Uterus (tissue), 4 donors: ENCODE results near the gene RAB9A. TPM values are rescaled to one million over a fixed set of nuclear protein-coding genes. Genes with fewer than 3 reads are reported as not detected.
"Not testable (repeated sequence)": the region's sequence is repeated elsewhere in the genome, so short reads cannot be mapped to it uniquely, and the experiment has no call there.

Experiments
- DNase-seq, 2 donors: peaks; one replicate each; pipeline ENCODE4 v3.0.0-alpha.2; 2019 to 2020
- H3K27ac ChIP-seq, 2 donors: fragments of 200-600 bp; sonication (generic); 1 replicate in 1 of 2; 2 replicates in 1 of 2; pipeline ENCODE4 v1.5.1; 2016 to 2018
- H3K27me3 ChIP-seq, 2 donors: fragments of 200-600 bp; sonication (generic); one replicate each; pipeline ENCODE4 v1.5.1; 2018 to 2019; ENCODE audit warnings: control low read depth in 1 of 2
- H3K36me3 ChIP-seq, 2 donors: fragments of 200-600 bp; sonication (generic); one replicate each; pipeline ENCODE4 v1.5.1; 2019; ENCODE audit warnings: control low read depth in 1 of 2
- H3K4me1 ChIP-seq, 2 donors: fragments of 200-600 bp; sonication (generic); one replicate each; pipeline ENCODE4 v1.5.1; 2018 to 2019; ENCODE audit warnings: control low read depth in 1 of 2
- H3K4me3 ChIP-seq, 2 donors: fragments of 200-600 bp; sonication (generic); 1 replicate in 1 of 2; 2 replicates in 1 of 2; pipeline ENCODE4 v1.5.1; 2018 to 2019; ENCODE audit warnings: mild to moderate bottlenecking in 1 of 2
- H3K9me3 ChIP-seq, 2 donors: fragments of 200-600 bp; sonication (generic); one replicate each; pipeline ENCODE4 v1.5.1; 2019; ENCODE audit warnings: control low read depth in 1 of 2
- CTCF ChIP-seq, 4 experiments: fragments of 200-600 bp in 2 of 4; fragments of 450-650 bp in 2 of 4; sonication (generic) in 2 of 4; IDR thresholded peaks; one replicate each; pipeline ENCODE4 v1.5.1; 2016 to 2019; ENCODE audit warnings: antibody characterized with exemption in 4 of 4, mild to moderate bottlenecking in 2 of 4, moderate library complexity in 1 of 4
- POLR2A ChIP-seq, 2 donors: fragments of 450-650 bp; IDR thresholded peaks; one replicate each; pipeline ENCODE4 v1.6.1; 2016; ENCODE audit warnings: antibody characterized with exemption in 2 of 2, mild to moderate bottlenecking in 1 of 2, moderate library complexity in 1 of 2
- intact Hi-C: fragments of 100-400 bp; cut with DNase I; formaldehyde crosslinking; loops from one replicate; pipeline ENCODE4 v1.15.1; 2023; ENCODE audit warnings: low total_unique reads
- total RNA-seq, 4 donors: library from RNA; depleted of rRNA in 3 of 4; stranded (reverse); fragments of >200 nt in 3 of 4; gene quantifications; one replicate each; pipeline versions ENCODE4 v1.1.0 to v1.2.4, GENCODE V29; 2014 to 2023
- donor health status: DM: yes; HTN: yes; CAD: no.

Gene RAB9A
- total RNA-seq, 4 donors from 2014 or later, result 27.2 to 40.2 (median 28.2) TPM

GRCh38 chrX:13662355-13662791, 26.6 kb upstream of the RAB9A start:
- intact Hi-C loops, result no loop called here

GRCh38 chrX:13664020-13664419, 24.9 kb upstream of the RAB9A start:
- H3K4me3 ChIP-seq, result no peak overlapping the region
- intact Hi-C loops, result no loop called here
- H3K27ac ChIP-seq, result peak overlapping the region; percentile 77 to 83
- no peaks in the 10 kb centered on the region for H3K27me3 ChIP-seq
- no peak for TF ChIP-seq CTCF (IDR thresholded peaks at IDR 0.05)
- TF ChIP-seq POLR2A (IDR thresholded peaks at IDR 0.05), result no peak
- H3K9me3 ChIP-seq, result no peaks in the 10 kb centered on the region
- no peaks in the 10 kb centered on the region for H3K36me3 ChIP-seq
- DNase-seq, result no peak
- no peaks in the 10 kb centered on the region for H3K4me1 ChIP-seq

More at GRCh38 chrX:13662355-13662791, 26.6 kb upstream of the RAB9A start:
- Histone ChIP-seq H3K27ac (peak overlapping the region; percentile 77 to 83), H3K36me3 (no peaks in the 10 kb centered on the region), H3K4me3 (peak overlapping the region; percentile 8 to 28), H3K27me3 (no peaks in the 10 kb centered on the region), H3K4me1 (no peaks in the 10 kb centered on the region), H3K9me3 (no peaks in the 10 kb centered on the region)
- no peak for TF ChIP-seq POLR2A (IDR thresholded peaks at IDR 0.05)
- no peak for TF ChIP-seq CTCF (IDR thresholded peaks at IDR 0.05)
- peak in 1 of 2 donors; percentile 74 for DNase-seq

DNA sequence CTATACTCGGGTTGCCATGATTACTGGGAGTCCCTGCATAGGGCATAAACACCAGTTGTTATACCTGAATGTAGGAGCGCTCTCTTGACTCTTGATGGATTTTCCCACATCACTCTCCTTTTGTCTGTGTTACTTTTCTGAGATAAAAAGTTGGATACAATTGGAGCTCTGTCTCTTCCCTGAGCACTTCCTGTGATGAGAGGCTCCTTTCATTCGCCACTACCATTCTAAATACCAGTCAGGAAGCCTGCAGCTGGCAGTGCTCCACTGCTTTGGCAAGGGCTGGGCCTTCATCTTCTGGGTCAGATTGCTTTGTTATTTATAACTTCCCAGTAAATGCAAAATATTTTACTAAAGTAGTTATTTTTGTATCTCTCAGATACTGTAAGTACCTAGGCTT, 22.1 kb upstream of the RAB9A start:
- Histone ChIP-seq H3K27ac (peak overlapping the region; percentile 7 to 64), H3K9me3 (no peaks in the 10 kb centered on the region), H3K27me3 (no peaks in the 10 kb centered on the region), H3K4me1 (no peaks in the 10 kb centered on the region), H3K36me3 (no peaks in the 10 kb centered on the region), H3K4me3 (no peak overlapping the region)
- intact Hi-C loops, result no loop called here
- no peak for DNase-seq
- TF ChIP-seq POLR2A (IDR thresholded peaks at IDR 0.05) (no peak), CTCF (IDR thresholded peaks at IDR 0.05) (no peak)

DNA sequence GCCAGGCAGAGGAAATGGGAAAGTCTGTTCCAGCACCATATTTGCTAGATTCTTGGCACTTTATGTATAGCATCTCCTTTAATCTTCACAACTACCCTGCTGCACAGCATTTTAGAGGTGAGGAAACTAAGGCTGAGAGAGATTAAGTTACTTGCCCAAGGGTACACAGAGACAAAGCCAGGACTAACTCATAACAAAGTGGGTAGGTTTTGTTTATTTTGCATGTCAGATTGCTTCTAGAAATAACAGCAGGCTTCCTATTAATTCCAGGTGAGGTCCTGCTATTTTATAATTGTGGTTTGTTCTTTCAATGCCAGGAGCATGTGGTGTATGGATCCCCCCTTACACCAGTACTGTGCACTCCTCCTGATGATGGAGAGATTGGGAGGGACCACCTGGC, 21.0 kb upstream of the RAB9A start:
- H3K27ac ChIP-seq, result peak overlapping the region; percentile 63 to 64
- H3K9me3 ChIP-seq, result no peaks in the 10 kb centered on the region
- DNase-seq, result no peak
- intact Hi-C loops, result no loop called here
- H3K4me3 ChIP-seq, result no peak overlapping the region
- H3K27me3 ChIP-seq, result no peaks in the 10 kb centered on the region
- no peaks in the 10 kb centered on the region for H3K4me1 ChIP-seq
- TF ChIP-seq POLR2A (IDR thresholded peaks at IDR 0.05), result no peak
- TF ChIP-seq CTCF (IDR thresholded peaks at IDR 0.05), result no peak
- H3K36me3 ChIP-seq, result no peaks in the 10 kb centered on the region

DNA sequence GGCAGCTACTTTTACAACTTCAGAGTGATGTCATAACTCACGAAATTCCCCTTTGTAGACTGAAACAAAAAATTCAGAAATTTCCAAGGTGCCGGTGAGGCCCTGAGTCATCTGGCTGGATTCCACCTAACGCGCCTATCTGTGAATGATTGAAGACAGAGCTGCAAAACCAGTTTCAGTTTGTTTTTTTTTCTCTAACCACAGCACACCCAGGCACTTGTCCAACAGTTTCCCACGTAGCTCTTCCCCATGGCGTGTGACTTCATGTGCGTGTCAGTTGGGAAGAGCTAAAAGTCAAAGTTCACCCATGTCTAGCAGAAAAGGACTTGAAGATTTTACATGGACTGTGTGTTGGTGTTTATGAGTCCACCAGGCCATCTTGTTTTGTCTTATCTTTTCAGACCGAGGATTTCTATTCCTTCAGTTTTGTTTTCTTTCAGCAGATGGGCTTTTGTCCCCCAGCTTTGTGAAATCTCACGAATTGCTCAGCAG, 19.6 kb upstream of the RAB9A start:
- Histone ChIP-seq H3K9me3 (no peaks in the 10 kb centered on the region), H3K4me1 (no peaks in the 10 kb centered on the region), H3K27me3 (no peaks in the 10 kb centered on the region), H3K27ac (peak overlapping the region; percentile 63 to 67), H3K36me3 (no peaks in the 10 kb centered on the region), H3K4me3 (no peak overlapping the region)
- TF ChIP-seq POLR2A (IDR thresholded peaks at IDR 0.05) (no peak), CTCF (IDR thresholded peaks at IDR 0.05) (no peak)
- DNase-seq, result peak; percentile 77 to 83
- intact Hi-C loops, result no loop called here

DNA sequence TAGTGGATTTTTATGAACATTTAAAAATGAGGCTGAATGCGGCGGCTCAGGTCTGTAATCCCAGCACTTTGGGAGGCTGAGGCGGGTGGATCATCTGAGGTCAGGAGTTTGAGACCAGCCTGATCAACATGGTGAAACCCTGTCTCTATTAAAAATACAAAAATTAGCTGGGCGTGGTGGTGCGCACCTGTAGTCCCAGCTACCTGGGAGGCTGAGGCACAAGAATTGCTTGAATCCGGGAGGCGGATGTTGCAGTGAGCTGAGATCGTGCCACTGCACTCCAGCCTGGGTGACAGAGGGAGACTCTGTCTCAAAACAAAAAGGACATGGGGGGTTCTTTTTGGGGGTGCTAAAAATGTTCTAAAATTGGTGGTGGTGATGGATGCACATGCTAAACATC, 19.2 kb upstream of the RAB9A start:
- H3K9me3 ChIP-seq, H3K36me3 ChIP-seq, DNase-seq, intact Hi-C loops, H3K4me1 ChIP-seq, H3K27me3 ChIP-seq, H3K4me3 ChIP-seq: not testable (repeated sequence)
- peak overlapping the region; percentile 63 to 67 for H3K27ac ChIP-seq
